Upper lobe of left lung (tissue), 6 donors: ENCODE results near the gene SNX30. TPM values are rescaled to one million over a fixed set of nuclear protein-coding genes. Genes with fewer than 3 reads are reported as not detected.

ENCODE experiments used
- ATAC-seq, 2 donors: fragments of 200-7000 bp; cut with Tn5 transposase; one replicate each; pipeline ENCODE4 v1.9.1; 2022; ENCODE audit warnings: mild to moderate bottlenecking in 2 of 2, moderate library complexity in 2 of 2; ENCODE audit not compliant: low FRiP score in 2 of 2
- DNase-seq, 2 donors: peaks; one replicate each; pipeline ENCODE4 v3.0.0-alpha.2; 2019 to 2020
- H3K27ac ChIP-seq, 4 donors: fragments of 200-600 bp; sonication (generic); one replicate each; pipeline ENCODE4 v1.5.1; 2016 to 2019
- H3K27me3 ChIP-seq, 4 donors: fragments of 200-600 bp; sonication (generic); one replicate each; pipeline ENCODE4 v1.5.1; 2017 to 2019
- H3K36me3 ChIP-seq, 4 donors: fragments of 200-600 bp; sonication (generic); one replicate each; pipeline ENCODE4 v1.5.1; 2016 to 2019
- H3K4me1 ChIP-seq, 4 donors: fragments of 200-600 bp; sonication (generic); one replicate each; pipeline ENCODE4 v1.5.1; 2018 to 2019
- H3K4me3 ChIP-seq, 4 donors: fragments of 200-600 bp; sonication (generic); one replicate each; pipeline ENCODE4 v1.5.1; 2017 to 2019; ENCODE audit warnings: mild to moderate bottlenecking in 2 of 4, moderate library complexity in 1 of 4
- H3K9me3 ChIP-seq, 4 donors: fragments of 200-600 bp; sonication (generic); one replicate each; pipeline ENCODE4 v1.5.1; 2018 to 2019
- CTCF ChIP-seq, 6 experiments: fragments of 450-650 bp in 4 of 6; fragments of 200-600 bp in 2 of 6; sonication (generic) in 2 of 6; IDR thresholded peaks; one replicate each; pipeline ENCODE4 v1.5.1; 2016 to 2019; ENCODE audit warnings: antibody characterized with exemption in 6 of 6
- EP300 ChIP-seq, 4 donors: sonication (generic); formaldehyde crosslinking; IDR thresholded peaks; one replicate each; pipeline ENCODE4 v1.5.1; 2017; ENCODE audit warnings: antibody characterized with exemption in 4 of 4, control low read depth in 2 of 4
- POLR2A ChIP-seq, 4 donors: fragments of 450-650 bp; IDR thresholded peaks; one replicate each; pipeline ENCODE4 v1.5.1; 2016 to 2017; ENCODE audit warnings: antibody characterized with exemption in 4 of 4, mild to moderate bottlenecking in 2 of 4
- POLR2AphosphoS5 ChIP-seq, 2 donors: sonication (generic); formaldehyde crosslinking; IDR thresholded peaks; one replicate each; pipeline ENCODE4 v1.5.1; 2017; ENCODE audit warnings: antibody characterized with exemption in 2 of 2
- WGBS, 2 donors: methylation state at CpG; one replicate each; pipeline ENCODE4 v1.1.5; 2017 to 2018; 5-methylcytosine and 5-hydroxymethylcytosine counted together
- total RNA-seq, 6 donors: library from RNA; depleted of rRNA in 4 of 6; stranded (reverse); fragments of >200 nt in 4 of 6; gene quantifications; one replicate each; pipeline versions ENCODE4 v1.1.0 to v1.2.1, GENCODE V29; 2016 to 2021
- donor health status: DM: no; HTN: no; CAD: no; lungs with moderate emphysema.
- donor health status: DM: no; HTN: yes; CAD: no; lungs with severe emphysema.

Gene SNX30
- total RNA-seq, 6 donors from 2014 or later, result 46.9 to 80.1 (median 72.2) TPM

GRCh38 chr9:112863746-112864145 lies 113.2 kb downstream of the SNX30 start:
- Histone ChIP-seq H3K36me3 (peaks cover 0 to 13% (median 5%) of the 10 kb centered on the region in 4 donors), H3K27ac (peak overlapping the region in 3 of 4 donors; percentile 75 to 84 (median 78)), H3K4me3 (no peak overlapping the region), H3K9me3 (no peaks in the 10 kb centered on the region), H3K4me1 (peaks cover 41 to 75% (median 70%) of the 10 kb centered on the region in 4 donors), H3K27me3 (no peaks in the 10 kb centered on the region)
- ATAC-seq (no peak), DNase-seq (no peak)
- 43 to 73% methylated on average over 2 of the region's 2 CpGs for WGBS, 2 donors
- TF ChIP-seq EP300 (IDR thresholded peaks at IDR 0.05) (no peak), POLR2A (IDR thresholded peaks at IDR 0.05) (no peak), POLR2AphosphoS5 (IDR thresholded peaks at IDR 0.05) (no peak), CTCF (IDR thresholded peaks at IDR 0.05) (no peak)

GRCh38 chr9:112864403-112864802 lies 113.8 kb downstream of the SNX30 start:
- Histone ChIP-seq H3K36me3 (peaks cover 0 to 20% (median 8%) of the 10 kb centered on the region in 4 donors), H3K27ac (peak overlapping the region in 3 of 4 donors; percentile 75 to 84 (median 78)), H3K9me3 (no peaks in the 10 kb centered on the region), H3K27me3 (no peaks in the 10 kb centered on the region), H3K4me1 (peaks cover 38 to 69% (median 69%) of the 10 kb centered on the region in 4 donors), H3K4me3 (no peak overlapping the region)
- no peak for ATAC-seq
- DNase-seq, result no peak
- WGBS, 2 donors, result 54 to 92% methylated on average over 2 to 3 of the region's 3 CpGs
- TF ChIP-seq EP300 (IDR thresholded peaks at IDR 0.05), result no peak
- TF ChIP-seq POLR2A (IDR thresholded peaks at IDR 0.05), result no peak
- TF ChIP-seq POLR2AphosphoS5 (IDR thresholded peaks at IDR 0.05), result no peak
- no peak for TF ChIP-seq CTCF (IDR thresholded peaks at IDR 0.05)

GRCh38 chr9:112864982-112865381 lies 114.4 kb downstream of the SNX30 start:
- WGBS, 2 donors, result 94 to 100% methylated on average over 6 to 7 of the region's 7 CpGs
- ATAC-seq (no peak), DNase-seq (peak in 1 of 2 donors; percentile 30)
- Histone ChIP-seq H3K9me3 (no peaks in the 10 kb centered on the region), H3K27me3 (no peaks in the 10 kb centered on the region), H3K27ac (peak overlapping the region in 2 of 4 donors; percentile 17 to 52), H3K4me1 (peaks cover 36 to 67% (median 63%) of the 10 kb centered on the region in 4 donors), H3K4me3 (no peak overlapping the region), H3K36me3 (peaks cover 0 to 25% (median 9%) of the 10 kb centered on the region in 4 donors)
- TF ChIP-seq EP300 (IDR thresholded peaks at IDR 0.05) (no peak), POLR2AphosphoS5 (IDR thresholded peaks at IDR 0.05) (no peak), POLR2A (IDR thresholded peaks at IDR 0.05) (no peak), CTCF (IDR thresholded peaks at IDR 0.05) (no peak)

GRCh38 chr9:112866662-112867274 lies 116.2 kb downstream of the SNX30 start:
- peak in 1 of 2 donors; percentile 52 for ATAC-seq
- H3K4me1 ChIP-seq, result peaks cover 27 to 53% (median 48%) of the 10 kb centered on the region in 4 donors
- TF ChIP-seq POLR2A (IDR thresholded peaks at IDR 0.05) (no peak), POLR2AphosphoS5 (IDR thresholded peaks at IDR 0.05) (peak in 1 of 2 donors; percentile 9)
- H3K9me3 ChIP-seq, result no peaks in the 10 kb centered on the region
- H3K36me3 ChIP-seq, result peaks cover 3 to 31% (median 13%) of the 10 kb centered on the region in 4 donors
- H3K27ac ChIP-seq, result peak overlapping the region in 3 of 4 donors; percentile 38 to 75 (median 69)
- no peaks in the 10 kb centered on the region for H3K27me3 ChIP-seq
- DNase-seq, result no peak
- WGBS, 2 donors, result 85 to 93% methylated on average over 1 of the region's 1 CpG
- H3K4me3 ChIP-seq, result no peak overlapping the region

- H3K36me3 ChIP-seq, result peaks cover 3 to 31% (median 15%) of the 10 kb centered on the region in 4 donors
- TF ChIP-seq CTCF (IDR thresholded peaks at IDR 0.05) (no peak), EP300 (IDR thresholded peaks at IDR 0.05) (no peak), POLR2A (IDR thresholded peaks at IDR 0.05) (peak in 1 of 4 donors; percentile 39), POLR2AphosphoS5 (IDR thresholded peaks at IDR 0.05) (peak in 1 of 2 donors; percentile 67)
- peak overlapping the region; percentile 4 to 75 (median 56) for H3K27ac ChIP-seq
- ATAC-seq (peak; percentile 72 to 83), DNase-seq (peak in 1 of 2 donors; percentile 77)
- H3K9me3 ChIP-seq, result no peaks in the 10 kb centered on the region
- H3K27me3 ChIP-seq, result no peaks in the 10 kb centered on the region
- no peak overlapping the region for H3K4me3 ChIP-seq
- WGBS, 2 donors, result 37 to 41% methylated on average over 3 of the region's 3 CpGs
- peaks cover 20 to 47% (median 41%) of the 10 kb centered on the region in 4 donors for H3K4me1 ChIP-seq
These were observed 116.9 kb downstream of the SNX30 start for GRCh38 chr9:112867275-112867991.
